OCI-M1 (cell line): ENCODE results near the gene QSOX2.

ENCODE experiments used
- DNase-seq: peaks from one replicate; lab custom pipeline; 2025; lab: John Stamatoyannopoulos, UW

Gene QSOX2

DNA sequence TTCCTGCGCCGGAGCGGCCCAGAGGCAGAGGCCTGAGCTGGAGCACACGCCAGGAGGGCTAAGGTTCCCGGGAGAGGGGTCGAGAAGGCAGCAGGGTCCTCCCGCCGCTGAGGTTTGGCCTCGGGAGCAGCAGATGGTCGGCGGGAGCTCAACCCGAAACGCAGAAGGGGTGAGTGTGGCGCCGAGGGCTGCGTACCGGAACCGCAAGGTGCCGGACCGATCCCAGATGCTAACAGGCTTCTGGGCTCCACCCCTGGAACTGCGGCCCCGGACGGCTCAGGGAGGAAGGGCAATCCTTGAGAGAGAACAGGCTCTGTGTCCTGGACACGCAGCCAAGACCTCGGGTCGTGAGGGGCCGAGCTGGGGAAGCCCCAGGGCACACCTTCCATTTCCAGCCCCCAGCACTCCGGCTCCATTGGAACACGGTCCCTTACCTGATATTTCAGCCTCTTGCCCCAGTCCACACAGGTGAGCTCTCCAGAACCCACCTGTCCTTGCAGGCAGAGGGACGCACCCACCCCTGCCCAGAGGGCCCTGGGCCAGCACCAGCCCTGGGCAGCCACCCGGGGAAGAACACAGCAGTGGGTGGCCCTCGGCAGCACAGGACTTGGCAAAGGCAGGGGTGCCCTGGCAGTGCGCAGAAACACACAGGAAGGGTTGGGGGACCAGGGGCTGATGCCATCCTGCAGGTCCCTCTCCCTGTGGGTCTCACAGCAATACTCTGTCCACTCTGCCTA, 42.0 kb downstream of the QSOX2 start:
- no peak for DNase-seq

DNA sequence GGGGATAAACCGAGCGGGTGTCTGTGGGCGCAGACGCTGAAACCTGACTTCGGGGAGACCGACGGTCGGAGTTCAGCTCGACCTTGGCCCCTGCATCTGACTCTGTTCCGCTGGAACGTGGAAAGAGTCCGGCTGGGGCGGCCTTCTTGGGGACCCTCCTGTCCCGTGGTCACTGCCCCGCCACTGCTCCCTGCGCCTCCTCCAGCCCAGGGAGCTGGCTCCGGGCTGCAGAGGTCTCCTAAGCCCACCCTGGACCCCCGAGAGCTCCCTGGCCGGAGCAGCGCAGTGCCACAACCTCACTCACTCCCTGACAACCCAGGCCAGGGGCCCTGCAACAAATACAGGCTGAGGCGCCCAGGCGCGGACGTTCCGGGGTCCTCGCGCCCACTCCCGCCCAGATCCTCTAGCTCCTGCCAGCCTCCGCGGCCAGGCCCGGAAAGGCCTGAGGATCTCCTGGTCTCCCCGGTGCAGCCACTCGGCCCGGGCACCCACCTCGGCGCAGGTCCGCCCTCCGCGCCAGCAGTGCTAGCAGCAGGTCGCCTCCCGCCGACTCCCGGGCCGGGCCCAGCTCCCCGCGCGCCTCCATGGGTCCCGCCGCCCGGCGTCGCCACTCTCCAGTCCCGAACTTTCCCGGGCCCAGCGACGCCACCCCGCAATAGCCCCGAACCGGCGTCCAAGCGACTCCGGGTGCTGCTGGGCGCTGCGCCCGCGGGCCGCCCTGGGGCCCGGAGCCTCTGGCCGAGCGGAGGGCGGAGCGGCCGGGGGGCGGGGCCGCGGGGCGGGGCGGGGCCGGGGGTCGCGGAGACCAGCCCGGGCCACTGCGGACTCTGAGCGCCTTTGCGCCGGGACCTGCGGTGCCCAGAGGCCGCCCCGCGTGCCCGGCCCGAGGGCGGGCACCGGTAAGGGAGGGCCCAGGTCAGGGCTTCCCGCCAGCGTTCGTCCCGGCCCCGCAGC, 42.9 kb downstream of the QSOX2 start:
- no peak for DNase-seq

DNA sequence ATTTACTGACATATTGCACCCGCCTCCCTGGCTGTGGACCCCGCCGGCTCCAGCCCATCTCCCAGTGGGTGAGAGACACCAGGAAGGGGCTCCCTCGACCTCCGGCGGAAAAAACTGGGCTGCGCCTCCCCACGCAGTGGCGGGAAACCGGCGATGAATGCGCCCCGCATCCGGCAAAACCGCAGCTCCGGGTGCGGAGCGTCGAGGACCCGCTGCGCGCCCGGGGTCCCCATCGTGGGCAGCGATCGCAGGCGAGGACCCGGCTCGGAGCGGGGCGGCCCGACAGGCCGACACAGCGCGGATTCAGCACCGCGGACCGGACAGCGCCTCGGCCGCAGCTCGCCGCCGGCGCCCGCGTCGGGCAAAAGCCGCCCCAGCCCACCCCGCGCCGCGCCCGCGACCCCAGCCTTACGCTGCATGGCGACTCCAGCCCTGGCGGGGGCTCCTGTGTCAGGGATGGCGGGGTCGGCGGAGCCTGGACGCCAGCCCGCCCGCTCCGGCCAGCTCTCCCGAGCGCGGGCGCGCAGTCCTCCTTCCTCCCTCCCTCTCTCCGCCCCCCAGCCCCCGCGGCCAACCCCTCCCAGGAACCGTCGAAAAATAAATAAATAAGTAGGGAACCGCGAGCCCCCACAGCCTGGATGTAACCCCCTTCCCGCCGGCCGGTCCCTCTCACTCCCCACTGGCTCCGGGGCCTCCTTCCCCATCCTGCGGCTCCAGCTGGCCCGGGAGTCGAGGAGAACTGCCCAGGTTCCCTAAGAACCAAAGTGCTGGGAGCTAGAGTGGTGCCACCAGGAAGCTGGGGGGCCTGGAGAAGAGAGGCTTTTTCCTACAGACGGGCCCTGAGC, 43.8 kb downstream of the QSOX2 start:
- DNase-seq = no peak

DNA sequence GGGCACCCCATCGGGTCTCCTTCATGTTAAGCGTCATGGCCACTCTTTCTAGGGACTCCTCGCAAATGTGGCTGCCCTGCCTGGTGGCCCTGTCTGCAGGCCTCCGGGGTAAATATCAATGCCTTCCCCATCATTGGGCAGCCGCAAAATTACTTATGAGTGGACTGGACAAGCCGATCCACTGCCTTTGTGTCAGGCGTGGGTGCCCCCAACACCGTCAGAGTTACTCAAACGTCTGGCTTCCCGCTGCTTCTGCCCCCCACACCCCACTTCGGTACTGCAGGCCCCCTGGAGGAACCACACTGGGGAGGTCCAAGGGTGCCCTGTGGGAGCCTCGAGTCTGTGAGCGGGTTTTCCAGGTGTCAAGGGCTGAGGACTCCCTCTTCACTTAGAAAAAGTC, 44.4 kb downstream of the QSOX2 start:
- DNase-seq = no peak

DNA sequence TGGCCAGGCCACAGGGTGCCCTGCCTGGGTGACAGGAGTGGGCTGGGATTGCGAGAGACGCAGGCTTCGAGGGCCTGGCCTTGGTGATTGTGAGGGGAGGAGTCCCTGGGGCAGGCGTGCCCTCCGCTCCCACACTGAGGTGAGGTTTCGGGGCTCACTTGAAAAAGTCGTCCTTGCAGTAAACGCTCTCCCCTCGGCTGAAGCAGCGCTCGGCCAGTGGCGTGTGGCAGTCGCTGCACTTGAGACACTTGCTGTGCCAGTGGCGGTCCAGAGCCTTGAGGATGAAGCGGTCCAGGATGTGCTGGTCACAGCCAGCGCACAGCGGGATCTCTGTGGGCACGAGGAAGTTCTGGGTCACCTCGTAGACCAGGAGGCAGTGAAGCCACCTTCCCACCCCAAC, 45.2 kb downstream of the QSOX2 start:
- DNase-seq = no peak

DNA sequence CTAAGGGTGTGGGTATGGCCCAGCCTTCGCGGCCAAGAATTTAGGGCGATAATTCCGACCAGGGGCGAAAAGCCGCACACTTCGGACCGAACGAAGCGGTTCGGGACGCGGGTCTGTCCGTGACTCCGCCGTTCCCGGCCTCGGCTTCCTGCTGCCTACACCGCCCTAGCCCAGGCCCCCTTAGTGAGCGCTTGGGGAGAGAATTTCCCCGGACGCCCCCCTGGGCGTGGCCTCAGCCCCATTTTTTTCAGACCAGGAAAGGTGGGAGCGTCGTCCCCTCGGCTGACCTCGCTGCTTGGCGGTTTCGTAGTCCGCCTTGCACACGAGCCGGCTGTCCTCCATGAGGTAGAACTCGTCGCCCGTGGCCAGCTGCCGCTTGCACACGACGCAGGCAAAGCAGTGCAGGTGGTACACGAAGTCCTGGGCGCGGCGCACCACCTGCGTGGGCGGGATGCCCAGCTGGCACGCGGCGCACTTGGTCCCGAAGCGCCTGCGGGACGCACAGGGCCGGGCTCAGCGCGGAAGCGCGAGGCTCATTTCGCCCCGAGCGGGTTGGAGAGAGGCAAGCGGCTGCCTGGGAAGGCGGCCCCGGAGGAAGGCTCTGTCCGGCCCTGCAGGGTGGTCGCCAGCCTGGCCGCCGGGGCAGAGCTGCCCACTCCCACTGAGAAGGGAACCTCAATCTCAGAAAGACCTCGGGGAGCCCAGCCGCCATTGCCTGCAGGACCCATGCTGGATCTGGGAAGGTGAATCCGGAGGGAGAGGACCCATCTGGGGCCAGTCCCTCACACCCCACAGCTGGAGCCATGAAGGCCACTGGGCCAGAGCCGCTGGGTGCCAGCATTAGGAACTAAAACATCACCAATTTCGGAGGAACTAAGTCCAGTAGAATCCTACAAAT, 46.0 kb downstream of the QSOX2 start:
- DNase-seq = no peak

DNA sequence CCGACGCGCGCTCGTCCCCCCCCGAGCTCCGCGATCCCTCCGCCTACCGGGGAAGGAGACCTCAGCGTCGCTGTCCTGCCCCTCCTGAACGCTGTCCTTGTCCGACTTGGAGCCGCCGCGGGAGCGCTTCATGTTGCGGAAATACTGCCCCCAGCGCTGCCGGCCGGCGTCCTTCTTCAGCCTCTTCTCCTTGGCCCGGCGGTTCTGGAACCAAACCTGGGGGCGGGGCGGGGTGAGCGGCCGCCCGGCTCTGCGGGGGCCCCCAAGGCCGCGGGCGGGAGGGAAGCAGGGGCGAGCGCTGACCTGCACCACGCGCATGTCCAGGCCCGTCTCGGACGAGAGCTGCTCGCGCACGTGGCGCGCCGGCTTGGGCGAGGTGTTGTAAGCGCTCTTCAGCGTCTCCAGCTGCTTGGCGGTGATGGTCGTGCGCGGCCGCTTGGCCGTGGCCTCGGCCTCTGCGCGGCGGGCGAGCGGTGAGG, 47.0 kb downstream of the QSOX2 start:
- no peak for DNase-seq

DNA sequence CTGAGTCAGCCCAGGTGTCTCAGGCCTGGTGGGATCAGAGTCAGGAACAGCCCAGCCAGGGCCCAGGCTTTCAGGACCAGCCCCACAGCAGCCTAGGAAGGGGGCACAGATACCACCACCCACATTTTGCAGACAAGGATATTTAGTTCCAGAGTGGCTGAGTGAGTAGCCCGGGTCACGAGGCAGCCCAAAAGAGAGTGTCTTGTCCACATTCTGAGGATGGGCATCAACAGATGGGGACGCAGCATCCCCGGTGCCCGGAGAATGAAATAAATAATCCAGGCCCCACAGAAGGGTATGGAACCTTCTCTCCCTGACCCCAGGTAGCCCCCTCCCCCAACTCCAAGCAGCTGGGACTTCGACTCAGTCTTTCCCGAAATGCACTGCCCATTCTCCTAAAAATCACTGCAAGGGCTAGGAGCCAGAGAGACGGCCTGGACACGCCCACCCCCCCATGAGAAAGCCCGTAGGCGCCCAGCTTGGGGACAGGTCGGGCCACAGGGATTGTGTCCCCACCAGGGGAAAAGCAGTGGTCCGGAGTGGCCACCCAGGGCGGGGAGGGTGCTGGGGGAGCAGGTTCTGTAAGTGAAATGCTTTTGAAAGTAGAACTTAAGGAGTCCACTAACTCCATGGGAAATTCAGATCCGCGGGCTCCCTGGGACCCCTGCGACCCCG, 47.5 kb downstream of the QSOX2 start:
- DNase-seq = no peak

DNA sequence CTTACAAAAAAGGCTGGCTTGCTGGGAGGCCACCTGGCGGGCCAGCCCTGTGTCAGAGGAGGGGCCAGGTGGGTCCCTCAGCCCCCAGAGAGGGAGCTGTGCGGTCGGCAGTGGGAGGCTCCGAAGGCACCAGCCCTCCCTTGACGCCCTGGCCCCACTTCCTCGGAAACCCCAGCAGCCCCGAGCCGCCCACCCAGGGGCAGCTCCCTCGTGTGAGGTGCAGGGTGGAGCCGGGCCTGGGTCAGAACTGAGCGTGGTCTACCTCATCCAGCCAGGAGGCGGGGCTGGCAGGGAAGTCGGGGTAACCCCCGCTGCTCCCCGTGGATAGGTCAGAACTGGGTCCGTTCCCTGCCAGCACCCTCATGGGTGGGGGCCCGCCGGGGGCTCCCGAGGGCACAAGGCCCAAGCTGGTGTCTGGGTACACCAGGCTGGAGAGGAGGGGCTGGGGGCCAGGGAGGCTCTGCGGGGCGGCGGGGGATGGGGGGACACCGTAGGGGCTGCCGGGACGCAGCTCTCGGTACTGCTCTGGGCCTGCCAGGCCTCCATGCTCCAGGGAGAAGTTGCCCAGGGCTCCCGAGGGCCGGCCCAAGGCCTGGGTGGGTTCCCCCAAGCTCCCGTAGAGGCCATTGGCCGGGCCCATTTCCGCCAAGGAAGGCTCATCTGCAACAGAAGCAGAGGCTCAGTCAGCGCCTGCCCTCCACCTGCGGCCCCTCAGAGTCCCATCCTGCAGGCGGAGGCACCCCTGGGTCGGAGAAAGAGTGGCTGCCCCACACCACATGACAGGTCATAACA, 48.3 kb downstream of the QSOX2 start:
- no peak for DNase-seq

DNA sequence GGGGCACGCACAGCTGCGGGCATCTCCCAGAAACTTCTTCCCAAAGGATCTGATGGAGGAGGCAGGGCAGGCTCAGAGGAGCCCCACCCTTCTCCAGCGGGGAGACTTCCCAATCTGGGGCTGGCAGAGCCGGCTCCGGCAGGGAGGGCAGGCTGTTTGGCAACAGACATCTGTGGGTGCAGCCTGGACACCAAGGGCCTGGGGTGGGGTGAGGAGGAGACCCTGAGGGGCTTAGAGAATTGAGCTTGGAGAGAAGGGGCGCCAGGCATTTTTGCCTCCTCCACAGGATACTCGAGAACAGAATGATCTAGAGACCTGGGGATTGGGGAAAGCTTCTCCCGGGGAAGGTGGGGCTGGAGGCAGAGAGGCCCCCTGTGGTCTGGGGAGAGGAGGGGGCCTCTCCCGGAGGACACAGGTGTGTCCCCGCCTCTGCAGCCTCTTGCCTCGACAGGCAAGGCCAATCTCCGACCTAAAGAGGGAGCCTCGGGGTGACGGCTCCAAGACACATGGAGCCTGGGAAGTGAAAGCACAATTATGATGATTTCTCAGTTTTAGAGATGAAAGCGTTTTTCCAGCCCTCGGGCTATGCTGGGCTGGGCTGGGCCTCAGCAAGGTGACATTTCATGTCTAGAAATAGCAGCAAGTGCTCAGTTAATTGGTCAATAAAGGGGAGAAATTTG, 49.1 kb downstream of the QSOX2 start:
- DNase-seq = peak; percentile 55

DNA sequence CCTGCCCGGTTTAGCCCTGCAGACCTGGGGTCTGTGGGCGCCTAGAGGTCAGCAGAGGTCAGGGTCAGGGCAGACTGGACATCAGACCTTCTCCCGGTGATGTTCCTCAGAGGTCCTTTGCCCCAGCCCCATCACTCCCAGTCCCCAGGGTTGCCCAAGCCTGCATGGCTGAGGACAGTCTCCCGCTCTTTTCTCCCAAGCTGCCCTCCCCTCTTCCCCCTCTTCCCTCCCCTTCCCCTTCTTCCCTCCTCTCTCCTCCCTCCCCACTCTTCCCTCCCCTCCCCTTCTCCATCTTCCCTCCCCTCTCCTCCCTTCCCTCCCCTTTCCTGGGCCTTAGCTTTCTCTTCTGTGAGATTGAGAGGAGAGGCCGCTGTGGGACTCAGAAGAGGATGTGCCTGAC, 51.1 kb downstream of the QSOX2 start:
- no peak for DNase-seq

DNA sequence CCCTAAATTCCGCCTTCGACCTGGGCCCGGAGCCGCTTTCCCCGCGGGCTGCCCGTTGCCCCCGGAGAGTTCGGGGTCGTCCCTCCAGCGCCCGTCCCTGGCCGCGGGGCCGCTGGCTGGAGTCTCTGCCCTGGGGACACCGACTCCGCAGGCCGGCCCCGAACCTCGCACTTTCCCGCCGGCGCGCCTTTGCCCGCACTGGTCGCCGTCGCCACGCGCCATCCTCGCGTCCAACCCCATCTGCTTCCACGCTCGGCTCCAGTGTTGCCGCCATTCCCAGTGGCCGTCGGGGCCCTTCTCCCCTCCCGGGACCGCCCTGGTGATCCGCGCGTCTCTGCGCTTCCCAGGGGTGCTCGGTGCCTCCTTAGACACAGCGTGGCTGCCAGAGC, 51.7 kb downstream of the QSOX2 start:
- DNase-seq = no peak

DNA sequence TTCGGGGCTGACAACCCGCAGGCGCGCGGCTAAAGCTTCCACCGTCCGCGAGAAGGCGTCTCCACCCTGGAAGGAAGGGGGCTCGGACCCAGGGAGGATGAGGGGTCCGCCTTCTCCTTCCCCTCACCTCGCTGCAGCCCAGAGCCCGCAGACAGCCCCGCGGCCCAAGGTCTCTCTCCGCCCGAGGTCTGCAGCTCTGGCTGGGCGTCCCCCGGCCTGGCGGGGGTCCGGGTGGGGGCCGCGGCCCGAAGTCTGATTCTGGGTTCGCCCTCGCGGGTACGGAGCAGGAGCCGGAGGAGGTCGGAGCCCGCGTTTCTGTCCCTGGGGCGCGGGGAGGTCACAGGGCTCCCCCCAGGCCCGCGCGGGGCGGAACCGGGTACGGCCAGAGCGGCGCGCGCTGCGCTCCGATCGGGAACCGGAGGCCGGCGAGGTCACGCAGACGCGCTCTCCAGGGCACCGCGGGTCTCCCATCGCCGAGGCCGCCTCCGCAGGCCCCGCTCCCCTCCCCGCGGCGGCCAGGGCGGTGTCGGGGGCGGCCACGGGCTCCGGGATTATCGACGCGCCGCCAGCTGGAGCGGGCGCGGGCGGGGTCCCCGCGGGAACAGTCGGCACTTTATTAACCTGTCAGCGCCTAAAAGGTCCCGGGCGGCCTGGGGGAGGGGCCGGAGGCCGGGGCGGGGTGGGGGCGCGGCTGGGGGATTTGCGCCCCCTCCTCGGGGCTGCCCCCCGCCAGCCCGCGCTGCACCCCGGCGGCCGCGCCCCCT, 52.3 kb downstream of the QSOX2 start:
- DNase-seq = no peak

DNA sequence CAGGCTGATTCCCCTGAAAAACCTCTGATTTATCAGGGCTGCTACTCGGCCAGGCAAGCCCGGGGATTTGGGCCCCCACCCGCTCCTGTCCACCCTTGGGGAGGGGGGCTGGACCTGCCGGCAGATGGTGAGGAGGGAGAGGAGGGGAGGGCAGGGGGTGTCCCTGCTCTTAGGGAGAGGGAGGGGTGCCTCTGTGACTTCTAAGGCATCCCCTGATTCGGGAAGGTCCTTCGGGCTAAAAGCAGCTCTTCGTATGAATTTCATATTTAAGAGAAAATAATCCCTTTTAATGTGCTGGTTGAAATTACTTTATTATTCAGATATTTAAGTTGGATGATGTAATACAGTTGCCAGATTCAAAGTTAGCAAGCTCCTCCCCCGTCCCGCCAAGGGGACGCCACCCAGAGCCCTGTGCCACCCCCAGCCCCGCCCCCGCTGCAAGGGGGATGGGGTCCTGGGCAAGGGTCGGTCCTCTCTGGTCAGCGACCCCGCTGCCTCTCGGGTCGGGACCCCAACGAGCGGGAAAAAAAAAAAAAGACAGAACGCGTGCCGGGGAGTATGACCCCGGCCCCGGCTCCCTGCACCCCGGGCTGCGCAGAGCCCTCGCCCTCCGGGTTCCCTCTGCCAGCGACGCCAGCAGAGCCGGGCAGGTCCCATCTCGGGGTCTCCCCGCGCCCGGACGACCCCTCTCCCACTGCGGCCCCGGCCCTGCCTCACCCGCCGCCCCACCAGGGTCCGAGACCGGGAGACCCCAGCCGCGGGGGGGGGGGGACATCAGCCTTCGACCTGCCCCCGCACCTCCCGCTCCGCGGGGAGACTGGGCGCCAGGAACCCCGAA, 53.1 kb downstream of the QSOX2 start:
- DNase-seq = peak; percentile 30

DNA sequence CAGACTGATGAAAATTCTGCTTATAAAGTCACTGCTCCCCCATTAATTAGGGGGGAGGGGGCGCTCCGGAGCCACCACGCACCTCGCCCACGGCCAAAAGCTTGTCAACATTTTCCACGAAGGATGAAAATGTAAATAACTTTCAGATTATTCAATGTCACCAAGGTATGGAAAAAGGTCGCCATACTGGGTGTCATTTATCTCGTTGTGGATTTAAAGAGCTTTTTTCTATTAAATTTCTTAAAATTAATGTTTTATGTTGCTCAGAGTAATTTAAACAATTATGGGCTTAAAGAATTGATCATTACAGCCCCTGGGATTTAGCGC, 53.7 kb downstream of the QSOX2 start:
- no peak for DNase-seq

DNA sequence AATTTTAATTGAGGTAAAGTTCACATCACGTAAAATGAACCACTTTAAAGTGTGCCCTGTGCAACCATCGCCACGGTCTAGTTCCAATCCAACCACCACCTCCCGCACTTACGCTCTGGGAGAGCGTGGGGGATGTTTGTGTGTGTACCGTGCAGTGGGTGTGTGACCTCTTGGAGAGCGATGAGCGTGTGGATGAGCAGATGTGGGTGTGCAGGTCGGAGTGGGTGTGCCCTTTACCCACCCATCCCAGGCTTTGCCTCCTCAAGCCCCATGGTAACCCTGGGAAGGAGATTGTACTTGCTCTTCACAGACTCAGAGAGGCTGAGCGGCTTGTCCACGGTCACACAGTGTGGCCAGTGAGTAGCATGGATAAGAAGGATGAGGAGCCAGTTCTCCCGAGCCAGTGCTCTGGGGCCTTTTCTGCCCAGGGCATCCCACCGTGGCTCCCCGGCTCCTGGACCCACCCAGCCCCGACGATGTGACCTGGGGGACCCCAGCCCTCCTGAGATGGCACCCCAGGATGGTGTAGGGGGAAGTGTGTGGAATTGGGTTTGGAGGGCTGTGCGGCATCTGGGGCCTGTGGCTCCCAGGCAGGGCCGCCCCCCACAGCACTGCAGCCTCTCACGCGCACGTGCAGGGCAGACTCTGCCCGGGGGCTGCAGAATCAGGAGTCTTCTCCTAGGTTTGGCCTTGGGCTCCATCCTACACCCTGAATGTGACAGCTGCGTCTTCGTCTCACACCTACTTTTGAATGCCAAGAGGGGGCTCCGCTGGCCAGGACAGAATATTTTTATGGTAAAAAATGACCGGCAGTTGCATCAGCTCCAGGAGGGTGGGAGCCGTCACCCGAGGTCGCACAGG, 54.3 kb downstream of the QSOX2 start:
- DNase-seq = peak; percentile 42

DNA sequence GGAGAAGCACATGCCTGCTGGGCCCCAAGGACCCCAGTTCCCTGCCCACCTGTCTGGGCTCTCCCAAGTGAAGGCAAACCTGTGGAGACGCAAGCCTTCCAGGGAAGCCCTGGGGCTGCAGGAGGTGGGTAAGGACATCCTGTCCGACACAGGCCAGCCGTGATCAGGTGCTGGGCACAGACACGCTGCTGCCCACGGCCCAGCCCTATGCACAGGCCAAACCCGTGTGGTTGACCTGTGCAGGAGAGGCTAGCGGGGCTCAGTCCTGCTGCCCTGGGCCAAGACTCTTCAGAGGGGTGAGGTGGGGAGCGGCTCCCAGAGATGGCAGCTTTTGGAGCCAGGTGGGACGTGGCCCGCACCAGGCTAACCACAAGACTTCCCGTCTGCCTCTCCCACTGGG, 55.0 kb downstream of the QSOX2 start:
- no peak for DNase-seq
